ENCODE data around the gene SLC2A13.
"Not testable (repeated sequence)": the region's sequence is repeated elsewhere in the genome, so short reads cannot be mapped to it uniquely, and the experiment has no call there.

The SLC2A13 gene

DNA sequence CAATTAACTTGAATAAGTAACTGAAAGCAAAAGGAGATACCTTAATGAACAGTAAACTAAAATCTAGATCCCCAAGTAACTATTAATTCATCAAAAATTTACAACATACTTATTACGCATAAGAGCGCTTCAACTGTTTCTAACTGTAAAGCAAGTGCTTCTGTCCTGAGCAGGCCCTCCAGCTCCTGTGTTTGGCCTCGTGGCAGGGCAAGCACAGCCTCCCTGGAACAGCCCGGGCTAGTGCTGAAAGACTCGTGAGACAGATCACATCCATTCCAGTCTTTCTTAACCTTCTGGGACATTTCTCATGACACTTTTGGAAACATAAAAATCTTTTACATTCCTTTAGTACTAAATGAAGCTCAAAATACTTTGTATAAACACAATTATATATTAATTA is 307.5 kb downstream of the SLC2A13 start:
- no peak for DNase-seq

DNA sequence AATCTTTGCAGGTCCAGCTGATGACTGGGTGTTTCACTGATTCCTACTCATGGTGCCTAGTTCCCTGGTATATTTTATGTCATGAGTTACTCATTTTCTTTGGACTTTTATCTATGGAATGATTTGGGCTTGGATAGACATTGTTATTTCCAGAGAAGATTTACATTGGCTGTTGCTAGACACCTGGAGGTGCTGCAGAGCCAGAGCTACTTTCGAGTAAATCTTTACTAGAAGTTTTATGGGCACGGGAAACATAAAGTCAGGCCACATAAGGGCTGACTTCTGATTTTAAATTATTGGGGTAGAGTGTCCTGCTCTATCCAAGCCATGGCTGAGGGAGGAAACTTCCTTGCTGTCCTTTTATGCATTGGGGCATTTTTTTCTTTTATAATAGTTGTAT is 310.4 kb downstream of the SLC2A13 start:
- DNase-seq = no peak

DNA sequence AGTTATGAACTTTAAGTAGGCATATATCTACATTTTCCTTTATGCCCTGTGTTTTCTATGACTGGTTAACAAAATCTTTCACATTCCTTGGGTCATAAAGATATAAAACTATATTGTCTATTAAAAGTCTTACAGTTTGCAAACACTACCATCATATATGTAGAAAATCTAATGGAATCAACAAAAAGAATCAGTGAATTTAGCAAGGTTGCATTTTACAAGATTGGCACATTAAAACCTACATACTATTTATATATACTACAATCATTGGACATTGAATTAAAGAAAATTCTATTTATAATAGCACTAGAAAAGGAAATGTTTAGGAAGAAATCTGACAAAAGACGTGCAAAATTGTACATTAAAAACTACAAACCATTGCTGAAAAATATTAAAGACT is 312.9 kb downstream of the SLC2A13 start:
- no peak for DNase-seq

DNA sequence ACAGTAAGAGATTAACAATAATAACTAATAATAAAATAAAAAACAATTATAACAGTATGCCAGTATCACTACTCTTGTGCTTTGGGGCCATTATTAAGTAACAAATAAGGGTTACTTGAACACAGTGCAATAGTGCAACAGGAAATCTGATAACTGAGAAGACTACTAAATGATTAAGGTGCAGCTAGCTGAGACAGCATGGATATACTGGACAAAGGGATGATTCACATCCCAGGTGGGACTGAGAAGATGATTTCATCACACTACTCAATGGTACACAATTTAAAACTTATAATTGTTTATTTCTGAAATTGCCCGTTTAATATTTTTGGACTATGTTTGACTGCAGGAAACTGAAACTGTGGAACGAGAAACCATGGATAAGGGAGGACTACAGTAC is 317.6 kb downstream of the SLC2A13 start:
- DNase-seq = no peak

DNA sequence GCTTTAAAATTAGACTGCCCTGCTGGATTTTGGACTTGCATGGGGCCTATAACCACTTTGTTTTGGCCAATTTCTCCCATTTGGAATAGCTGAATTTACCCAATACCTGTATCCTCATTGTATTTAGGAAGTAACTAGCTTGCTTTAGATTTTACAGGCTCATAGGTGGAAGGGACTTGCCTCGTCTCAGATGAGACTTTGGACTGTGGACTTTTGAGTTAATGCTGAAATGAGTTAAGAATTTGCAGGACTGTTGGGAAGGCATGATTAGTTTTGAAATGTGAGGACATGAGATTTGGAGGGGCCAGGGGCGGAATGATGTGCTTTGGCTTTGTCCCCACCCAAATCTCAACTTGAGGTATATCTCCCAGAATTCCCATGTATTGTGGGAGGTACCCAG is 320.1 kb downstream of the SLC2A13 start:
- not testable (repeated sequence) for DNase-seq

DNA sequence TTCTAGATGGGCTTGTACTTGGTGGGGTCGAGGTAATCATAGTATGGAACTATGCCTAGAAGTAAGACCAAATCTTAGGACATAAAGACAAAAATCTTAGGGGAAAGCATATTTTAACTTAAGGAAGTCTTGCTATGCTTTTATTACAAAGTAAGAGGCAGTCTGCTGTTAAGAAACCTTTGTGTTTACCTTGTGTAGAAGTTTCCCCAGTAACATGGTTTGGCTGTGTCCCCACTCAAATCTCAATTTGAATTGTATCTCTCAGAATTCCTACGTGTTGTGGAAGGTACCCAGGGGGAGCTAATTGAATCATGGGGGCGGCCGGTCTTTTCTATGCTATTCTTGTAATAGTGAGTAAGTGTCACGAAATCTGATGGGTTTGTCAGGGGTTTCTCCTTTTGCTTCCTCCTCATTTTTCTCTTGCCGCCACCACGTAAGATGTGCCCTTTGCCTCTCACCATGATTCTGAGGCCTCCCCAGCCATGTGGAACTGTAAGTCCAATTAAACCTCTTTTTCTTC is 323.8 kb downstream of the SLC2A13 start:
- no peak for DNase-seq

DNA sequence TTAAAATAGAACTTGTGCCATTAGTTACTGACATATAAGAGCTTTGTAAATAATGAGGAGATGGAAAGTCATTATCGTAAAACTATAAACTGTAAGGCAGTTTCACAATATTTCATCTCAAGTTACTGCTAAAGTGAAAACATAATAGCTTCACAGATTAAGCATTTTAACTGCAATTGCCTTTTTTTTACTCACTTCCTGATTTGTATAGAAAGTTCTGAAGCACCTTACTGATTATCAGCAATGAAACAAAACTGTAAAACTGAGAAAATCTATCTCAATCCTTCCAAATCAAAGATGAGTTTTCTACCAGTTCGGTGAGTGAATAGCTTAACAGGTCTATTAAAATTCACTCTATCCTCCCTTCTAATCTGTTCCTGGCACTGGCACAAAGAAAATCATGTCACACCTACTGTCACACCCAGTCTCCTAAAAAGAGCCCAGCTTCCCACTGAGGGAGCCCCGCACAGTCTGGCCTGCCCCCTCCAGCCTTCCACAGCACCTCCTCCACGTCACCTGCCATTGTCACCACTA is 324.9 kb downstream of the SLC2A13 start:
- DNase-seq = no peak

DNA sequence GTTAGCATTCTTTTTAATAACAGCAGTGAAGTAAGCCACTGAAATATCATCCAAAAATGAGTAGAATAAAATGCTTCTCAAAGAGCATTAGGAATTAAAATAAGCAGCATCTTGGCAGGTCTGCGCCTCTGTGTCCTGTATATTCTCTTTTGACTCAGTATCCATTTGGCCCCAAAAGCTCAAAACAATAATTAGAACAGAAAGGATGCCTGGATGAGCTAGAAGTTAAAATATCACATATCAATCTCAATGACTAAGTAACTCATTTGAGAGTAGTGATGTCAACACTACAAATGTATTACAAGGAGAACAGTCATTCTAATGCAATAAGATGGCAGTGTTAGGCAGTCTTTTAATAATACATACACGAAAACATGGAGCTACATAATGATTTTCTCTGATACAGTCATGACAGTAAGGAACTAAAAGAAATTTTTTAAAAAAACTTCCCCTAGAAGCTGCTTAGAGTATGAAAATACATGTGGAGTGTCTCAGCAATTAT is 325.4 kb downstream of the SLC2A13 start:
- DNase-seq = no peak

DNA sequence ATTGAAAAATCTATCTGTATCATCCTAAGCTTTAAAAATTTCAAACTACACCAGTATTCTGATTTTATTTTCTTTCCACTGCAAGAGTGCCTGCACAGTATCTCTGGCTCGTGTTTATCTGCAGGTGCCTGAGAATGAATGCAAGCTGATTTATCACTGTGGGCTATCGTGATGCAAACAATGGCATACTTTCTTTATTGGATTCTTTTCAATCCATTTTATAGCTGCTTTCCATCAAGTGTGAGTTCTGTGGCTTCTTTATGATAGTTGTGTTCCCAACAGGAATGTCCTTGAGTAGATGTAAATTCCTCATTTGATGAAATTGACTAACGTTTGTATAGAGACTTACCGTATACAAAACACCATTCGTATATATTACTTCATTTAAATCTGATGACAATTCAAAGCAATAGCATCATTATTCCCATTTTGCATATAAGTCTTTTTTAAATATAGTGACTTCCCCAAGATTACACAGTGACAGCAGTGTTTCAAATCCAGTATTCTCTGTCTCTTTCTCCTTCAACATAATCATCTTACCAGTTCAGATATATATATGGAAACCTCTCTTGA is 326.0 kb downstream of the SLC2A13 start:
- no peak for DNase-seq

DNA sequence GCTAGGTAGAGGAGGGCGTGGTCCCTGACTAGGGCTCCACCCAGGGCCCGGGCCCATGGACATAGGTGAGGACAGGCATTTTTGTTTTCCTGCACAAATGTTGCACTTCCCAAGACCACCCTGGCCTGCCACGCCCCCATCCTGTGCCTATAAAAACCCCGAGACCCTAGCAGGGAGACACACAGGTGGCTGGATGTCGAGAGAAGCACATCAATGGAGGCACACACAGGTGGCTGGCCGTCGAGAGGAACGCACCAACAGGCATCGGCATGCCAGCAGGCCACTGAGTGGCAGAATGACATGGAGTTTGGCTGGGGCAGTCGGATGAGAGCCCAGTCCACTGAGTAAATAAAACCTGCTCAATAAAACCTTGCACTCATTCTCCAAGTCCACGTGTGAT is 328.4 kb downstream of the SLC2A13 start:
- DNase-seq = no peak

DNA sequence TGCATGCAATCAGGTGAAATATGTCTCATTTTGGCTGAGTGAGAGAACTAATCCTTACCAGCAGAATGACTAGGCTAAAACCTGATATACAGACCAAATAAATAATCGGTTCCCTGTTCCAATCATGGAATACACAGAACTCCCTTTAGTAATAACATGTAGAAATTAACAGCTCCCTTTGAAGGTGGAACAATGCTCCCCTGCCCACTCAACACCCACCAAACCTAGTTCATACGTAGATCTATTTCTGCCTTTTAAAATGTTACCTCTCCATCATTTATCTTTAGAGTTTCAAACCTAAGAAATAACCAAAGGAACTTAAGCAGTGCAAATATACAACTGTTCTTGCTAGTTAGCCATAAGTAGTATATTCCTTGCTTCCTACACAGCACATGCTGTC is 332.6 kb downstream of the SLC2A13 start:
- DNase-seq = no peak

DNA sequence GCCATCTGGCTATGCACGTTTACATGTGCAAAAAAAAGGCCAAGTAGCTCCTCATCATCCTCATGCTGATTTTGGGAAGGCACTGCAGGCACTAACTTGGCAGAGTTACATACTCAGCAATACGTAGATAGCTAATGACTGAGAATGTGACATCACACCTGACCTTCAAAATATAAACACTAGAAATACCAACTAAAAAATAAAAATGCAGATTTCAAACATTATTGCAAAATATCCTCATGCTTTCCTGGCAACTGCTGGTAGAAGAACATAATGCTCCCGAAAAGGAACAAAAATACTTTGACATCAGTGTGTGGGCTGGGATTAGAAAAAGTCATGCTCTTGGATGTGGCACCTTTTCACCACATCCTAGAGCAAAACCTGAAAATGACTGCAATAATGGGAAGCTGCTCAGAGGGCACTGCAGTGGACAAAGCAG is 333.0 kb downstream of the SLC2A13 start:
- no peak for DNase-seq

DNA sequence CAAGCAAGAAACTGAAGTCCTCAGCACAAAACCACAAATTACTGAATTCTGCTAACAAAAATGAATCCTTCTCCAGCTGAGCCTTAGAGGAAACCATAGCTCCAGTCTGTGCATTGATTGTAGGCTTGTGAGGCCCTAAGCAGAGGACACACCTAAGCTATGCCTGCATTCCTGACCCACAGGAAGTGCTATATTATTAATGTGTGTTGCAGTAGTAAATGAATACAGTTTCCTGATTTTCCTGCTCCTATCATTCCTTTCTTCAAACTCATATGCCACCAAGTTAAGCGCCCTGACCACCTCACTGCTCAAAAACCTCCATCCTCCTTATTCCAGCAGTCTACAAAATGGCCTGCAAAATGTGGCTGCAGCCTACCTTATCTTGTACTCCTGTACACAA is 334.4 kb downstream of the SLC2A13 start:
- DNase-seq = no peak

DNA sequence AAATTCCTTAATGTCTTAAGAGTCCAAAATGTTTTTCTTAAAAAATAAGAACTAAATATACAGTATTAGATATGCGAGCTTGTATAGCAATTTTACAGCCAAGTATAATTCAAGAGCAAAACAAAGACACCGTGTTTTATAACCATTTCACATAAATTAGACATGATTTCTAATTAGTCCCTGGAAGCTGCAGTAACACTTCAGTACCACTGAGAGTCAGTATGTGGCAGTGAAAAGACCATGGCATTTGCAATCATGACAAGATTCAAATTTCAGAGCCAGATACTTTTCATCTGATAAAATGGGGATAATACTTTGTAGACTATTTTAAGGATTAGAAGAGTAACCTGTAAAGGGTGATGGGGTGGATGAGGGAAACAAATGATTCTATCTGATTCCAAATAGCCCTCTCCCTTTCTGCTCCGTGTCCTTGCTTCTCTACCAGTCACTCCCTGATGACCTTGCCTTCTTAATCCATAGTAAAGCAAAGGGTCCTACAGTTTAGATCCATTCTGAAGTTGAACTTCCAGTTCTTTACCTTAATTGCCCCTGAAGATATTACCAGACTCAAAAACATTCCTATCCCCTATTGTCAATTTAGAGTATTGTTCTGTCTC is 340.8 kb downstream of the SLC2A13 start:
- DNase-seq = no peak

DNA sequence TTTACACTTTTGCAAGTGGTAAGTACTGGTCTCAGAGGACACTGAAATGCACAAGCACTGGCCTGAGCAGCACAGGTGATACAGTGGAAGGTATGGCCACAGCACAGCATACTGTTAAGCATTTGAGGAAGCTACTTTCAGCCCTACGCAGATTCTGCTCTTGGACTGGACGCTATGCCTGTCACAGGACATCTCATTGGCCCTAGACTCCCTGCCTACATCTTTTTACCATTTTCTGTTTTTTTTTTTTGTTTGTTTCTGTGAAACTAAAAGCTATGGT is 342.1 kb downstream of the SLC2A13 start:
- no peak for DNase-seq

DNA sequence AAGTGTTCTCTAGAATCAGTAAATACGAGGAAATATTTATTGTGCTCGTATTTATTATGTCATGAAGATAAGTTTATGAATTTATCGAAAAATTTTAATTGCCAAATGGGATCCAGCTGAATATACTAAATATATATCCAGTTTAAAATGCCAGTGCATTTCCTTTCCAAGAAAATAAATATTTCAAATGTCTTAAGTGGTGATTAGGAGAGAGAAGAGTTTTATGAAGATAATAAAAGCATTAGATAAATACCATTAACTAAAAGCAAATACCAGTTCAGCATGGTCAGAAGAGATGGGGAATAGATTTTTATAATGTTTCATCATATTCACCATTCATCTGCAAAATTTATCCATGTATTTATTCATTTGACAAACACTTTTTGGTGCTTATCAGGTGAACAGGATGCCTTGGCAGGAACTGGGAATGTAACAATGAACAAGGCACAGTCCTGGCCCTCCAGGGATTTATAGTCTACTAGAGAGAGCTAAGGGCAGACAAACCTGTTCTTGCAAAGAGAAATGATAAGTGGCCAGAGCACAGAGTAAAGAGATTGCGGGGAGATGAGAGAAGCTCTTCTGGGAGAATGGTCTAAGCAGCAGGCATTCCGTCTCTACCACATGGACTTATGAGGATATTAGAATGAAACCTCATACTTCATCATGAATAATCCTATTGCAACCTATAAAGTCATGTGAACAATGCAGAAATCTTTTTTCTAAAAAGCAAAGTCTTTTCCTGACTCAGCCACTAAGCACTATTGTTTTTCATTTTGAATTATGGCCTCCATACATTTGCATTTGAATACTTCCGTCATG is 342.6 kb downstream of the SLC2A13 start:
- no peak for DNase-seq

DNA sequence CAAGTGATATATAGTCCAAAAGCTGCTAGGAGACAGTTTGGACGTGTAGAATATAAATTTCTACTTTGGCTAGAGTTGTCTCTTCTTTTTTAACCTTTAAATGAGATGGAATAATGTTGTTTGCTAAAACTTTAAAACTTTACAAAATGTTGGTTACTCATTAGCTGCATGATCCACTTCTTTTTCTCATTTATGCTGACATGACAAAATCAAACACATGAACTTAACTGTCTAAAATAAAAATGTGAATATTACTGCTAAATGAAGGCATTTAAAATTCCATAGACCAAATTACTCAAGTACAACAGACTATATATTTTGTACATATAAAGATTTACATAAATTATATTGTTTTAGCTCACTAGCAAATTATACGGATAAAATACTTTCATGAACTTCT is 350.4 kb downstream of the SLC2A13 start:
- DNase-seq = no peak

DNA sequence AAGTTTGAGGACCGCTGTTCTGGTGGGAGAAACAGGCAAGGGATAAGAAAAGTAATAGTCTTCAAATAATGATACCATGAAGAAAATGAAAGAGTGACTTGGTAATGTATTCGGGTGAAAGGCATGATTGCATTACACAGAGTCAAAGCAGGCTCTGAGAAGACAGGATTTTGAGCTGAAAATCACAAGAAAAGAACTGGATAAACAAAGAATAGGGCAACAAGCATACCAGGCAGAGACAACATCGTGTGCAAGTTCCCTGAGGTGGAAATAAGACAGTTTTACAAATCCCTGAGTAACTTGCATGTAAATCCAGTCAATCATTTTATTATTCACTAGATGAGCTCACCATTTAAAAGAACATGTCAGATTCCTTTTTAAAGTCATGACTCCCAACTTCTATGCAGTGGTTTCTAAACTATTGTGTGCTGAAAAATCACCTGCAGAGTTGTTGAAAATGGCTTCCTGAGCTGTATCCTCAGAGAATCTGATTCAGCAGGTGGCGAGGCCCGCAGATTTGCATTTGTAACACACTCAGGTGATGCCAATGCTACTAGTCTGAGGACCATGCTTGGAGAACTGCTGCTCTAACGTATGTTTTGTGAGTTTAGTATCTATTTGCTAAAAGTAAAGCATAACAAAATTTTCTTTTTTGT is 353.3 kb downstream of the SLC2A13 start:
- DNase-seq = no peak

DNA sequence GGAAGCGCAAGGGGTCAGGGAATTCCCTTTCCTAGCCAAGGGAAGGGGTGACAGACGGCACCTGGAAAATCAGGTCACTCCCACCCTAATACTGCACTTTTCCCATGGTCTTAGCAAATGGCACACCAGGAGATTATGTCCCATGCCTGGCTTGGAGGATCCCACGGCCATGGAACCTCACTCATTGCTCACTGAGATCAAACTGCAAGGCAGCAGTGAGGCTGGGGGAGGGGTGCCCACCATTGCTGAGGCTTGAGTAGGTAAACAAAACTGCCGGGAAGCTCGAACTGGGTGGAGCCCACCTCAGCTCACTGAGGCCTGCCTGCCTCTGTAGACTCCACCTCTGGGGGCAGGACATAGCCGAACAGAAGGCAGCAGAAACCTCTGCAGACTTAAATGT is 359.7 kb downstream of the SLC2A13 start:
- DNase-seq = not testable (repeated sequence)

DNA sequence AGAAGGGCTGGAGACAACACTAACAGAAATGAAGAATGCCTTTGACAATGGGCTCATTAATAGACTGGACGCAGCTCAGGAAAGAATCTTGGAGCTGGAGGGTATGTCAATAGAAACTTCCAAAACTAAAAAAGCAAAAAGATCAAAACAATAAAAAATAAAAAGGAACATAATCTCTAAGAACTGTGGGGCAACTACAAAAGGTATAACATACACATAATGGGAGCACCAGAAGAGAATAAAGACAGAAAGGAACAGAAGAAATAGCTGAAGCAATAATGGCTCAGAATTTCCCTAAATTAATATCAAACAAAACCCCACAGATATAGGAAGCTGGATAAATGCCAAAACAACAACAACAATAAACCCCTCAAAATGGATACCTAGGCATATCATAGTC is 362.2 kb downstream of the SLC2A13 start:
- no peak for DNase-seq

DNA sequence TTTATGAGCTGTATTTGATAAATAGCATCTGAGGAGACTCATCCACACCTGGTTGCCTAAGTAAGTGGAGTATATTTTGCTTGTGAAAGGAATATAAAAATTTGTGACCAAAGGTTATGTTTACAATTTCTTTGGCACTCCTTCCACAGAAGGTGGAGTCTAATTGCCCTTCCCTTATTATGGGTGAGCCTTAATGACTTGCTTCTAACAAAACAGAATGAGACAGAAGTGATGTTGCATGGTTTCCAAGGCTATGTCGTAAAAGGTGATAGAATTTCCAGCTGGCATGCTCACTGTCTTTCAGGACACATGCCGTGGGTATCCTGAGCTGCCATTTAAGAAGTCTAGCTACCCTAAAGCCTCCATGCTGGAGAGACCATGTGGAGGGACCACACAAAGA is 369.5 kb downstream of the SLC2A13 start:
- no peak for DNase-seq

DNA sequence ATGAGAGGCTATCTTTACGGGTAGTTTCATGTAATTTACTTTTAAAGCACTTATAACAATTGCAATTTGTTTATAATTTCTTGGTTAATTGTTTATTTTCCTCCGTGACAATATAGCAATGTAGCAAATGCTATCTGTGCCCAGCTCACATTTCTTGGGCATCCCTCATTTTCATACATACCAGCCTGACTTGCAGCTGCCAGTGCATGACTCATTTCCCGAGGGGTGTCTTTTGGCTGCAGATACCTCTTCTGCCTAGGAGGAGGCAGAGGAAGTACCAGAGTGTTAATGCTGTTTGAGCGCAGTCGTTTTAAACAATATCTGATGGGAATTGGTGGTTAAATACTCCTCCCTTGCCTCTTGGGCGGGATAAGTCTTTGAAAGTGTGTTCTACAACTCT is 382.1 kb downstream of the SLC2A13 start:
- no peak for DNase-seq

DNA sequence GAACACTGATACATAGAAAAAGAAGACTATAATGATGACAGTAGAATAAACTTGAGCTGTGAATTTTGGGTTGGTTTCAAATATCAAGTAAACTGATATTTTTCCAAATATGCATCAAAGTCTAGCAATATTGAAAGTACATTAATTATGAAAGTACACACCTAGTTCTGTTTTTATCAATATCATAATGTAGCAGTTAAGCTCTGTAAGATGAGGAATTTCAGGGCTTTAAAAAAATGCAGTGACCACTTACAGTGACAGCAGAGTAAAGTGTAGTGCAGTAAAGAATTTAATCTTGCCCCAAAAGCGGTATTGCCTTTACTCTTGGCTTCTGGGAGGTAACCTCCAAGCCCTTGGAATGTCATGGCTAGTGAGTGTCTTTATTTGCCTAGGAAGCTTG is 383.4 kb downstream of the SLC2A13 start:
- DNase-seq = no peak
